Large intestine (tissue), 3 donors: Measurements from ENCODE around the gene SLC2A8. TPM values are rescaled to one million over a fixed set of nuclear protein-coding genes. Genes with fewer than 3 reads are reported as not detected.

Experiments used
- DNase-seq, 2 donors: peaks; one replicate each; pipeline versions ENCODE4 v3.0.0 to v3.0.0-alpha.2; 2013
- H3K27ac ChIP-seq: one replicate; pipeline ENCODE4 v1.5.1; 2013; ENCODE audit warnings: low read length
- H3K27me3 ChIP-seq: 2 replicates; pipeline ENCODE4 v1.6.1; 2013; ENCODE audit warnings: low read length; ENCODE audit not compliant: control insufficient read depth, insufficient read depth
- H3K36me3 ChIP-seq: 2 replicates; pipeline ENCODE4 v1.6.1; 2013; ENCODE audit warnings: low read length; ENCODE audit not compliant: control insufficient read depth, insufficient read depth
- H3K4me1 ChIP-seq: one replicate; pipeline ENCODE4 v1.6.1; 2013; ENCODE audit warnings: low read length; ENCODE audit not compliant: control insufficient read depth, insufficient read depth
- H3K4me3 ChIP-seq: one replicate; pipeline ENCODE4 v1.5.1; 2013; ENCODE audit warnings: low read length
- H3K9me3 ChIP-seq: one replicate; pipeline ENCODE4 v1.6.1; 2013; ENCODE audit warnings: mild to moderate bottlenecking, low read depth, low read length, moderate library complexity; ENCODE audit not compliant: control insufficient read depth
- WGBS: methylation state at CpG from one replicate; pipeline ENCODE4 v1.1.5; 2013; ENCODE audit warnings: low lambda C conversion rate; ENCODE audit not compliant: insufficient coverage; 5-methylcytosine and 5-hydroxymethylcytosine counted together
- polyA plus RNA-seq: library from polyadenylated mRNA; unstranded; fragments of 120-200 nt; gene quantifications from one replicate; pipeline ENCODE4 v1.2.1, GENCODE V29; 2013

The SLC2A8 gene
- polyA plus RNA-seq, 1 donor: 58.3 TPM

DNA sequence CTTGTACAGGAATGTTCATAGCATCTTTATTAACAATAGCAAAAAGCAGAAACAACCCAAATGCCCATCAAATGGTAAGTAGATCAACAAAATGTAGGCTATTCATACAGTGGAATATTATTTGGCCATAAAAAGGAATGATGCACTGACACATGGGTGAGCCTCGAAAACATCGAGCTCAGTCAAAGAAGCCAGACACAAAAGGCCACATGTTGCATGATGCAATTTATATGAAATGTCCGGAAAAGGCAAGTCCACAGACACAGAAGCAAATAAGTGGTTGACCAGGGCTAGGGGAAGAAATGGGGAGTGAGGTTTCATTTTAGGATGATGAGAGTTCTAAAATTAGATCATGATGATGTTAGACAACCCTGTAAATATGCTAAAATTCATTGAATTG, 16.5 kb upstream of the SLC2A8 start:
- no peak for DNase-seq
- Histone ChIP-seq H3K4me1 (no peaks in the 10 kb centered on the region), H3K27me3 (no peaks in the 10 kb centered on the region), H3K36me3 (no peaks in the 10 kb centered on the region), H3K4me3 (no peak overlapping the region), H3K27ac (no peak overlapping the region), H3K9me3 (no peaks in the 10 kb centered on the region)
- WGBS: no CpG with 5 or more reads among the region's 3 CpGs

DNA sequence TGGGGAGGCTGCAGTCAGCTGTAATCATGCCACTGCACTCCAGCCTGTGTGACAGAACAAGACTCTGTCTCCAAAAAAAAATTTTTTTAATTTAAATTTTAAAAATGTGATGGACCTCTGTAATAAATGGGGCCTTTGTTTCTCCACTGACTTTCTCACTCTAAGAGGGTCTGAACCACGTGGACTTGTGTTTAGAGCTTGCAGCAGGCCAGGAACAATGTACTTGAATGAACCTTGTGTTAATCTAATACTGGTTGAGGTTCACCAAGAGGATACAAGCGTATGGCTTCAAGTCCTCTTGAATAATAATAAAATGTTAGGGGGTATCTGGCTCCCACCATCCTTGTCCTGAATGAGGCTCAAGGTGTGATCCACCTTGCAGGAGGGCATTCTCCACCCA, 14.4 kb upstream of the SLC2A8 start:
- H3K27ac ChIP-seq: no peak overlapping the region
- DNase-seq: no peak
- 80% methylated on average over 1 of the region's 2 CpGs for WGBS
- no peaks in the 10 kb centered on the region for H3K9me3 ChIP-seq
- peaks cover 4% of the 10 kb centered on the region for H3K4me1 ChIP-seq
- no peaks in the 10 kb centered on the region for H3K36me3 ChIP-seq
- H3K4me3 ChIP-seq: no peak overlapping the region
- H3K27me3 ChIP-seq: no peaks in the 10 kb centered on the region

DNA sequence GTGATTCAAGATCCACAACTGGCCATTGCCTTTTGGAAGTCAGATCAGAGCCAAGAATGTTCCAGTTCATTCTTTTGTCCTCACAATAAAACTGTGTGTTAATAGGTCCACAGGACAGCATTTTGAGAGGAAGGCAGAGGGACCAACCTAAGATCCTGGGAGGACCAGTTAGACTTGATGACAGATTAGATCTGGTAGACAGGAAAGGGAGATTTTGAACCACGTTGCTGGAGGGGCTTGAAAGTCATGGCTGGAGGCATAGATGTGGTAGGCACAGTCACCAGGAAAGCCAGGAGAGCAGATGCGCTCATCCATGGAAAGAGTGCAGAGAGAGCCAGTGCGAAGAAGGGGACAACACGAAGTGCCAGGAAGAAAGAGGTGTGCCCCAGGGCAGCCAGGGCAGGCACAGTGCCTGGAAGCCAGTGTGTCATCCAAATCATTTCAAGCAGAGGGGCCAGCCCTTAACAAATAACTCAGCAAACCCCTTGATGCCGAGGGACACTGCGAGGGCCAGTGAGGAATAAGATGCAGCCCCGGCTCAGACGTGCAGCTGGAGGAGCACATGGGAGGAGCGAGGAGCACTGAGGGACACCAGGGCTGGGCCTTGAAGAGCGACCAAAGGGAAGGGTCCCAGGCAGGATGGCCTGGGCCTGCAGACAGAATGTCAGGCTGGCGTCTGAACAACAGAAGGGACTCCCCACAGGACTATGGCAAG, 12.8 kb upstream of the SLC2A8 start:
- 100% methylated on average over 7 of the region's 11 CpGs for WGBS
- DNase-seq: no peak
- H3K4me1 ChIP-seq: peaks cover 16% of the 10 kb centered on the region
- no peaks in the 10 kb centered on the region for H3K9me3 ChIP-seq
- H3K27me3 ChIP-seq: no peaks in the 10 kb centered on the region
- H3K4me3 ChIP-seq: no peak overlapping the region
- no peak overlapping the region for H3K27ac ChIP-seq
- H3K36me3 ChIP-seq: no peaks in the 10 kb centered on the region

DNA sequence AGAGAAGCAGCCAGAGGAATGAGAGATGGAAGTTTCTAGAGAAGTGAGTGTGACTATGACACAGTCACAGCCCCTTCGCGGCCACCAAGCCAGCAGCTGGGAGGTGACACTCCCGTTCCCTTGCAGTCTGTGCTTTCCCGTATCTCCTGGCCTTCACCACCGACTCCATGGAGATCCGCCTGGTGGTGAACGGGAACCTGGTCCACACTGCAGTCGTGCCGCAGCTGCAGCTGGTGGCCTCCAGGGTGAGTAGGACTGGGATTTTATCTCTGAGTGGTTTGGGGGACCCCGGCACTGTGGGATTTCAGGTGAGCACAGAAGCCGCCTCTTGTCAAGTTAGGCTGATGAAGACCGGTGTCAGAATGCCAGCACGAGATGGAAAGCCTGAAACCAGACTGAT, 12.1 kb upstream of the SLC2A8 start:
- no CpG with 5 or more reads among the region's 13 CpGs for WGBS
- Histone ChIP-seq H3K4me3 (no peak overlapping the region), H3K4me1 (peaks cover 23% of the 10 kb centered on the region), H3K27me3 (no peaks in the 10 kb centered on the region), H3K36me3 (no peaks in the 10 kb centered on the region), H3K9me3 (no peaks in the 10 kb centered on the region), H3K27ac (no peak overlapping the region)
- no peak for DNase-seq

DNA sequence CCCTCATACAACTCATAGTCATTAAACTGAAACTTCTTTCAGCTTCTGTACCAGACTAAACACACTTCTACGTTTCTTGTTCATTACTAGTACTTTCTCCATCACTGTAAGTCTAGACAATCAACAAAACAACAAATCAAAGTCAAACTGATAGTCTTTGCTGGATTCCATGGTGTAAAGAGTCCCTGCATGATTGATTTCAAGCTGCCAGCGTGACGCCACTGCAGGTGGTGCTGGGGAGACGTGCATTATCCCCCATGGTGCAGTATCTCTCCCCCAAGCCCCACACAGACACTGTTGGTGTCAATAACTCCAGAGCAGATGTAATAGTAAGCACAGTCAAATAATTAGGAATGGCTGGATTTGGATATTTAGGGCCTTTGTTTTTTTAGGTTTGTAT, 10.7 kb upstream of the SLC2A8 start:
- Histone ChIP-seq H3K27ac (no peak overlapping the region), H3K36me3 (no peaks in the 10 kb centered on the region), H3K27me3 (no peaks in the 10 kb centered on the region), H3K4me1 (peaks cover 33% of the 10 kb centered on the region), H3K9me3 (no peaks in the 10 kb centered on the region), H3K4me3 (no peak overlapping the region)
- DNase-seq: no peak
- WGBS: no CpG with 5 or more reads among the region's 4 CpGs

DNA sequence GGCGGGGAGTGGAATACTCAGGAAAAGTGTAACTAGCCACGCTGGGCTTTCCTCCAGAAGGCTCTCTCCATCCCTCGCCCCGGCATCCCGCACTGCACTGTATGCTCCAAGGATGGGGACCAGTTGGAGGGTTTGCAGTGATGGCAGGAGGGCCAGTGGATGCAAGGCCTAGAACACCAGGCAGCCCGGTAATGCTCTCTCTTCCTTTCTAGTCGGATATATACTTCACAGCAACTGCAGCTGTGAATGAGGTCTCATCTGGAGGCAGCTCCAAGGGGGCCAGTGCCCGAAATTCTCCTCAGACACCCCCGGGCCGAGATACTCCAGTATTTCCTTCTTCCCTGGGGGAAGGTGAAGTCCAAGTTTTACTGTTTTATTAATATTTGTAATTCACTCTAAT, 10.0 kb upstream of the SLC2A8 start:
- Histone ChIP-seq H3K9me3 (no peaks in the 10 kb centered on the region), H3K27me3 (no peaks in the 10 kb centered on the region), H3K27ac (peak overlapping the region; percentile 93), H3K4me3 (no peak overlapping the region), H3K36me3 (no peaks in the 10 kb centered on the region), H3K4me1 (peaks cover 39% of the 10 kb centered on the region)
- no peak for DNase-seq
- no CpG with 5 or more reads among the region's 10 CpGs for WGBS

DNA sequence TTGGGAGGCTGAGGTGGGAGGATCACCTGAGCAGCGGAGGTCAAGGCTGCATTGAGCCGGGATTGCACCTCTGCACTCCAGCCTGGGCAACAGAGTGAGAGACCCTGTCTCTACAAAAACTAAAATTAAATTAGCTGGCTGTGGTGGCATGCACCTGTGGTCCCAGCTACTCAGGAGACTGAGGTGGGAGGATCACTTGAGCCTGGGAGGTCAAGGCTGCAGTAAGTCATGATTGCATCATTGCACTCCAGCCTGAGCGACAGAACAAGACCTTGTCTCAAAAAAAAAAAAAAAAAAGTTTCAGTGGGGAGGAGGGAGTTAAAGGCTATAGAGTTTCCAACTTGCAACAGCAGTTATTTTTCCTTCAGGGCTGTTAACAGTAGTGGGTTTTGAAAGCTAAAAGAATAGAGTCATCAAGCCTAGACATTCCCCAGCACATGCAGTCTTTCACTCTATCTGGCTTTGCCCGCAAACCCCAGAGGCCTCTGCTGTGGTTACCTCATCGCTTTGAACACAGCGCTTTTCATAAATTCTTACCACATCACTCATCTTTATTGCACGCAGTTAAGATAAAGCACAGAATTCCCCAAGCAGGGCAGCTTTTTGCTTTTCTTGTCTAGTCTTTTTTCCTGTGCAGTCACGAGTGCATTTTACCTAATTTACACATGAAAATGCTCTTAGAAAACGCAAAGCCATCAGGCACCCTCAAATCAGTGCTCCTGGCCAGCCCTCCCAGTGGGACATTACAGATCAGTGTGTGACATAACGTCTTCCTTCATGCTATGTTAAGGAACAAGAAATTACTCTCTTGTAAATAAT, 8.7 kb upstream of the SLC2A8 start:
- Histone ChIP-seq H3K27me3 (no peaks in the 10 kb centered on the region), H3K27ac (peak overlapping the region; percentile 93), H3K36me3 (no peaks in the 10 kb centered on the region), H3K4me1 (peaks cover 51% of the 10 kb centered on the region), H3K4me3 (no peak overlapping the region), H3K9me3 (no peaks in the 10 kb centered on the region)
- 7% methylated on average over 6 of the region's 10 CpGs for WGBS
- DNase-seq: peak; percentile 96 to 98

DNA sequence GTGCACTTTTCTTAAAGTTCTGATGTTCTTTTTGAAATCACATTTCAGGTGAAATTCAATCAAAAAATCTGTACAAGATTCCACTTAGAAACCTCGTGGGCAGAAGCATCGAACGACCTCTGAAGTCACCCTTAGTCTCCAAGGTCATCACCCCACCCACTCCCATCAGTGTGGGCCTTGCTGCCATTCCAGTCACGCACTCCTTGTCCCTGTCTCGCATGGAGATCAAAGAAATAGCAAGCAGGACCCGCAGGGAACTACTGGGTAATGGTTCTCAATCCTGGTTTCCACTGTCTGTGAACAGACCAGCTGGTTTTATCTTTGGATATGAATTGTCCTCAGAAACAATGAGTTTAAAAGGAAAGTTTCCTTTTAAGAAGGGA, 8.1 kb upstream of the SLC2A8 start:
- WGBS: no CpG with 5 or more reads among the region's 6 CpGs
- DNase-seq: no peak
- H3K27ac ChIP-seq: peak overlapping the region; percentile 93
- peaks cover 56% of the 10 kb centered on the region for H3K4me1 ChIP-seq
- no peaks in the 10 kb centered on the region for H3K9me3 ChIP-seq
- no peak overlapping the region for H3K4me3 ChIP-seq
- no peaks in the 10 kb centered on the region for H3K27me3 ChIP-seq
- no peaks in the 10 kb centered on the region for H3K36me3 ChIP-seq

DNA sequence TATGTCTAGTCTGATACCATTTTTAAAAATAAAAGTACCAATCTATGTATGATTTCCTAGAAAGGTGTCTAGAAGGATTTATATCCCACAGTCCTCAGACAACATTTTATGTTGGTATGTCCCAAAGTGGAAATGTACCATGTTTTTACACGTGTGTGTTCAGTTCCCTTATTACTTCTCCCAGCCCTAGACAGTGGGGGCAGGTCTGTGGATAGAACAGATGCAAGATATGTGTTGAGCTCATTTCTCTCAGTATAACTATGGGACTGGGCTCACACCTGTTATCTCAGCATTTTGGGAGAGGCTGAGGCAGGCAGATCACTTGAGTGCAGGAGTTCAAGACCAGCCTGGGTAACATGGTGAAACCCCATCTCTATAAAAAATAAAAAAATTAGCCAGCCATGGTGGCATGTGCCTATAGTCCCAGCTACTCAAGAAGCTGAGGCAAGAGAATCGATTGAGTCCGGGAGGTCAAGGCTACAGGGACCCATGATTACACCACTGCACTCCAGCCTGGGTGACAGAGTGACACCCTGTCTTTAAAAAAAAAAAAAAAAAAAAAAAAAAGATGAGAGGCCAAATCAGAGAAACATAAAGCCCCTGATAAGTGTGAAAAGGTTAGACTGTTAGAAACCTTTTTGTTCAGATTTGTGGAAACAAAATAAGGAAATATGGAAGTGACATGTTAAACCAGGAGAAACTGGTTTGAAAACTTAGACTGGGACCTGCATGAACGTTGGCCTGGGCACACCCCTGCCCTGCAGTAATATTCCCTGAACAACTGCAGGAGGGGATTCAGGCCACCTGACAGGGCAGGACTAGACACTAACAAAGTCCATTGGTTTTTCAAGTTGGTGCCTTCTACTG, 7.4 kb upstream of the SLC2A8 start:
- peak overlapping the region; percentile 93 for H3K27ac ChIP-seq
- peaks cover 60% of the 10 kb centered on the region for H3K4me1 ChIP-seq

DNA sequence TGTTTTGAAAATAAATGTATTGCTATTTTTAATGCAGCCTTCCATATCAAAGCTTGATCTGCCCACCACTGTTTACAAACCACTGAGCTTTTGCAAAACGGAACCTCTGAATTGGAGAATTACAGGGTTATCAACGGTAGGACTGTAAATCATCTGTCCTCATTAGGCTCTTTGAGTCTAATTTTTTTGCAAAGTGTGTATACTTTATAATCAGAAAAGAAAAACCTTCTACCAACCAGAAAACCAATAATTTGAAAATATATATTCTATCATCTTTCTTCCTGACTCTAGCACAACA, 6.8 kb upstream of the SLC2A8 start:
- Histone ChIP-seq H3K36me3 (no peaks in the 10 kb centered on the region), H3K4me1 (peaks cover 66% of the 10 kb centered on the region), H3K4me3 (no peak overlapping the region), H3K9me3 (no peaks in the 10 kb centered on the region), H3K27me3 (no peaks in the 10 kb centered on the region), H3K27ac (peak overlapping the region; percentile 93)
- DNase-seq: no peak
- no CpG with 5 or more reads among the region's 2 CpGs for WGBS

More for the DNA sequence above, 7.4 kb upstream of the SLC2A8 start:
- no peak overlapping the region for H3K4me3 ChIP-seq
- peak; percentile 70 to 84 for DNase-seq
- WGBS: no CpG with 5 or more reads among the region's 4 CpGs
- H3K36me3 ChIP-seq: no peaks in the 10 kb centered on the region
- no peaks in the 10 kb centered on the region for H3K9me3 ChIP-seq
- no peaks in the 10 kb centered on the region for H3K27me3 ChIP-seq
